Measurements from ENCODE around the gene SERPINB7.

Gene SERPINB7

DNA sequence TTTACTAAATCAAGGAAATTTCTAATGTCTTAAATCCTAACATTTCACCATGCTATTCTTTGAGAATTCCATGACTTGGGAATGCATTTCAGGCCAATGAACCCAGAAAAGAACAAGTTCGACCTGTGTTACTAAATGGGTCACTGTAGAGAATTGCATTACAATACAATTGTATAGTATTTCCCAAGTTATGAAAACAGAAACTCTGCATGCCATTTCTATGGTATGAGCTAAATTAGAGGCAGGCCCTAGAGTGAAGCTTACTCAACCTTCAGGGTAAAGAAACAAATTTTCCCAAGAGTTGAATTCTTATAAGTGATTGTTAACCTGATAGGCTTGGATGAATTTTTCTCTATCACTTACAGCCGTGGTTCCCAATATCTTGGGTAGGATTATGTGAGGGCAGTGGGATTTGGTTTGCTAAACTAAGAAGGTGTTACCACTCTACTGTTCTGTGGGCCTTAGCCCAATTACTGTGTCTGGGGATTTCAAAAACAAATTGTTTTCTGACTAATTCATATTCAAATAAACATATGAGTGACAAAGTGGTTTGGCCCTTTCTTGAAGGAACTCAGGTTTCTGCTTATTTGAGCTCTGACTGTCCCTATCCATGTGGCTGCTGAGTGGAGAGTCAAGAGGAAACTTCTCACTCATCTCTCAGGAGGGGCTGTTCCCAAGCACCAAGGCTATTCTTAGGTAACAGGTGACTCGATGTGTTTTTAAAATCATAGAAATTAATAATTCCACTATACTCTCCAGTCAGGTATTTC, 11.2 kb upstream of the SERPINB7 start:
- TF ChIP-seq POLR2A (IDR thresholded peaks at IDR 0.05; ENCODE audit: low read length) (no peak), GATA1 (IDR thresholded peaks at IDR 0.05; ENCODE audit: low read depth, low read length) (no peak)
- no peak for DNase-seq

DNA sequence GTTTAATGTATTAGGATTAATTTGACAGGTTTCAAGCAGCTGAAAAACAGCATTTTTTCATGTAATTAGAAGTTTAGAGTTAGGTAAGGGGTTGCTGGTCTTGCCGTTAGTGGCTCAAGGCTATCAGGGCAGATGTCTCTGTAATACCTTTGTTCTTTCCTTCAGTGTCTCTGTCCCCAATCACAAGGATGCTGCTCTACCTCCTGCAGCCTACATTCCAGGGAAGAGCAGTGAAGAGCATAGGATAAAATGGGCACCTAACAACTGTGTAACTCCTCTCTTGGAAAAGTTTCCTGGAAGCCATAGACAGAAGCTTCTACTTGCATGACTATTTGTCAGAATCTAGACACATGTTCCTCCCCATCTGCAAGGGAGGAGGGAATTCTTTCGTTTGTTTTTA, 9.4 kb upstream of the SERPINB7 start:
- TF ChIP-seq GATA1 (IDR thresholded peaks at IDR 0.05; ENCODE audit: low read depth, low read length) (no peak), POLR2A (IDR thresholded peaks at IDR 0.05; ENCODE audit: low read length) (no peak)

DNA sequence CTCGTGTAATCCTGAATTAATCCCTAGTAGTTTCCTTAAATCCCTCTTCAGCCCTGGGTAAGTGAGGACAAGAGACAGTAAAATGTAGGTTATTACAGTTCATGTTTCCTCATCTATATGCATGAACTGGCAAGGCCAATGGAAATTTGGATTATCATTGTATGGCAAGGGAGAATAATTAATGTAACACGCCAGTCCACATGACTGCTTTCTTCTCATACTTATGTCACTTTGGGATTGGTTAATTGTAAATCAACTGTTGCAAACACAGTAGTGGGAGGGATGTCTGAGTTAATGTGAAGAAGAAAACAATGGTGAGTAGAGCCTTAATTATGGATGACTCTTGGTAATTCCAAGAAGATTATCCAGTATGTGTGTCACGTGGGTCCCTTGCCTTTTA, 1.7 kb upstream of the SERPINB7 start:
- no peak for DNase-seq
- no peak for TF ChIP-seq GATA1 (IDR thresholded peaks at IDR 0.05; ENCODE audit: low read depth, low read length)
- no peak for TF ChIP-seq POLR2A (IDR thresholded peaks at IDR 0.05; ENCODE audit: low read length)

More for the DNA sequence above, 9.4 kb upstream of the SERPINB7 start:
- DNase-seq: no peak

GRCh38 chr18:63774511-63774910, 707 bp upstream of the SERPINB7 start:
- DNase-seq: no peak
- TF ChIP-seq POLR2A (IDR thresholded peaks at IDR 0.05; ENCODE audit: low read length) (no peak), GATA1 (IDR thresholded peaks at IDR 0.05; ENCODE audit: low read depth, low read length) (no peak)

GRCh38 chr18:63779386-63779785, 4.2 kb downstream of the SERPINB7 start:
- no peak for DNase-seq
- TF ChIP-seq GATA1 (IDR thresholded peaks at IDR 0.05; ENCODE audit: low read depth, low read length): no peak
- TF ChIP-seq POLR2A (IDR thresholded peaks at IDR 0.05; ENCODE audit: low read length): no peak

DNA sequence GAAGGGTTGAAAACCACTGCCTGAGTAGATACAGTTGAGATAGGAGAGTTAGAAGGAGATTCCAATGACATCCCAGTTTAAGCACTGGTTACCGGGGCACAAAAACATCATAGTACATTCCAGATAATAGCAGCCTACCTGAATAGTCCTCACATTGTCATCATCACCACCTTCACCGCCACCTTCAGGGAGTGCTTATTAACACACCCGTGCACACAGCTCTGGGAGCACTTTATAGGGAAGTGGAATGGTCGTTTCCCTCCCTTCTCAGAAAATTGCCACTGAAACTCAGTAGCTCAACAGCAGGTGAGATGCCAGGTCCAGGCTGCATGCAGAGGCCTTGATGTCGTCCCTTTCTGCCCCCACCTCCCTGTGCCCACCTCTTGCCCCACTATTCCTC, 8.2 kb downstream of the SERPINB7 start:
- TF ChIP-seq POLR2A (IDR thresholded peaks at IDR 0.05; ENCODE audit: low read length) (no peak), GATA1 (IDR thresholded peaks at IDR 0.05; ENCODE audit: low read depth, low read length) (no peak)
- DNase-seq: no peak

DNA sequence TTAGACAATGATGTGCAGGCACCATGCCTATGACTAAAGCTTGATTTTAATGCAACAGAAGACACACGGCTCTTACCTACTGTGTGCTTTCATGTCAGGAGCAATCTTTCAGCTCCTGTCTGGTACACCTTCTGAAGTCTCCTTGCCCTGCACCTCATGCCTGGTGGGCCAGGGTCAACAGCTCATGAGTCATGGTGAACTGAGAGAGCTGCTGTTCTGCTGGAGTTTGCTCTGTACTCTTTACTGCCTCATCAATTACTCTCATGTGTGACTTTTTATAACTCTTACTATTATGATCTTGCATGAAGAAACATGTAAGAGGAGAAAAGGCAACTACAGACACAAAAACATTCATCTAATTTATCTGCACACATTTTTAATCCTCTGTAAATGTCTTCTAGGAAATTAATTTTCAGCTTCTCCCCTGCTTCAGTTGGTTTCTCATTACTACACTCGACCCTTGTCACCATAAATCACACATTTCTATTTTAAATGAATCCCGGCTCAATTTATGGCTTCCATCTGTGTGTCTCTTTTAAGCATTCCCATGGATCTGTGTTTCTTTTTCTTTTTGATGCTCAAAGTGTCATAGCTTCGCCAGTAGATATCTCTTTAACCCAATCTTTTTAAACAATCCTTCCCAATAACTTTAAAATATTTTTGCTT, 9.7 kb downstream of the SERPINB7 start:
- TF ChIP-seq POLR2A (IDR thresholded peaks at IDR 0.05; ENCODE audit: low read length): no peak
- no peak for TF ChIP-seq GATA1 (IDR thresholded peaks at IDR 0.05; ENCODE audit: low read depth, low read length)
- no peak for DNase-seq

DNA sequence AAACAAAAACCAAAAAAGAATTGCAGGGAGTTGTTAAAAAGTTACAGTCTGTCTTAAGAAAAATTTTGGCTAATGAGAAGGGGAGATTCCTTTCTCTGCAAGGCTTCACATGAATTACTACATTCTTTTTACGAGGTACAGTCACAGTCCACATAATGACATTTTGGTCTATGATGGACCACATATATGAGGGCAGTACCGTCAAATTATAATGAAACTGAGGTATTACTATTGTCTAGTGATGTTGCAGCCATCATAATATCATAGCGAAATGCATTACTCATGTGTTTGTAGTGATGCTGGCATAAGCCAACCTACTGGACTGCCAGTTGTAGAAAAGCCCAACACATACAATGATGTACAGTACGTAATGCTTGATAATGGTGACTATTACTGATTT, 12.5 kb downstream of the SERPINB7 start:
- TF ChIP-seq POLR2A (IDR thresholded peaks at IDR 0.05; ENCODE audit: low read length) (no peak), GATA1 (IDR thresholded peaks at IDR 0.05; ENCODE audit: low read depth, low read length) (no peak)
- DNase-seq: no peak

DNA sequence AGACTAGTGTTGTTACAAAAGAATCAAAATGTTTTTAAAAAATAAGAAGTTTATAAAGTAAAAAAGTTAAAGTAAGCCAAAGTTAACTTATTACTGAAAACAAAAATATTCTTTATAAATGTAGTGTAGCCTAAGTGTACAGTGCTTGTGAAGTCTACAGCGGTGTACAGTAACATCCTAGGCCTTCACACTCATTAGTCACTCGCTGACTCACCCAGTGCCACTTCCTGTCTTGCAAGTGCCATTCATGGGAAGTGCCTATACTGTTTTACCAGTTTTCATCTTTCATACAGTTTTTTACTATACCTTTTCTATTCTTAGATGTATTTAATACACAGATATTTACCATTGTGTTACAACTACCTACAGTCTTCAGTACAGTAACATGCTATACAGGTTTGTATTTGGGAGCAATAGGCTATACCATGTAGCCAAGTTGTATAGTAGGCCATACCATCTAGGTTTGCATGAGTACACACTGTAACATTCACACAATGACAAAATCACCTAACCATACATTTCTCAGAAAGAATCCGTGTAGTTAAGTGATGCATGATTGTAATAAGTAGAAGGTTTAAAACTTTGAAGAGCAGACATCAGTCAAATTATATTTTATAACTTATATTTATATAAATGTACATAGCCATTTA, 13.4 kb downstream of the SERPINB7 start:
- DNase-seq: peak in 1 of 2 experiments; percentile 4
- TF ChIP-seq GATA1 (IDR thresholded peaks at IDR 0.05; ENCODE audit: low read depth, low read length) (no peak), POLR2A (IDR thresholded peaks at IDR 0.05; ENCODE audit: low read length) (no peak)

- no peak for DNase-seq
- TF ChIP-seq POLR2A (IDR thresholded peaks at IDR 0.05; ENCODE audit: low read length) (no peak), GATA1 (IDR thresholded peaks at IDR 0.05; ENCODE audit: low read depth, low read length) (no peak)
Observed at GRCh38 chr18:63789327-63789726, 14.1 kb downstream of the SERPINB7 start.

DNA sequence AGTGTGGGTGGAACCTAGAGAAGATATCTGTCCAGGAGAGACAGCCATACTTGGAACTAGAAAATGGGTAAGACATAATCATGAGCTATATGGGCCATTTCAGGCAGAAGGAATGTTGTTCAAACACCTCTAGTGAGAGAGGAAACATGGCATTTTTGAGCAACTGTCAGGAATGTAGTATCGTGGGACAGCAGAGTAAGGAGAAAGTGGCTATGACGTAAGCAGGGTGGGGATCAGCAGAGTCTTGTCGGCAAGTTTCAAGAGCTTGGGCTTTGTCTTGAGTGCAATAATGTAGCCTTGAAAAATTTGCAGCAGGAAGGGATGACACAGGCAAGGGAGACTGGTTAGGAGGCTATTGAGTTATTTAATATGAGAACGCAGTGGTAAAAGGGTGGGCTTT, 20.4 kb downstream of the SERPINB7 start:
- no peak for TF ChIP-seq GATA1 (IDR thresholded peaks at IDR 0.05; ENCODE audit: low read depth, low read length)
- no peak for TF ChIP-seq POLR2A (IDR thresholded peaks at IDR 0.05; ENCODE audit: low read length)
- no peak for DNase-seq

DNA sequence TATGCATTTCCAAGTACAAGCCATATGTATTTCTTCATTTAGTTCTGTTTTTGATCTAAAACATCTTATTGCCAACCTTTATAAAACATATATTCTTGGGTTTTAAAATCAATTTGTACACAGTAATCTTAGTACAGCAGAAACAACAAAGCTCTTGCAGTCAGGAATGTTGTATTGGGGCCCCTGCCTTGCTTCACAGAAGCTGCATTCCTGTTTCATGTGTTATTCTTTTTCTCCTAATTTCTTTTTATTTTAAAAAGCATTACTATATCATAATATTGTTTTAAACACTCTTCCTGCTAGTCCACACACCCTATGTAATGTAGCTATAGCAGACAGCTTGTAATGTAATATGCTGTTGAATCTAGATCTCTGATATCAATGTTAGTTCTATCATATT, 24.0 kb downstream of the SERPINB7 start:
- DNase-seq: no peak
- TF ChIP-seq POLR2A (IDR thresholded peaks at IDR 0.05; ENCODE audit: low read length) (no peak), GATA1 (IDR thresholded peaks at IDR 0.05; ENCODE audit: low read depth, low read length) (no peak)

- TF ChIP-seq POLR2A (IDR thresholded peaks at IDR 0.05; ENCODE audit: low read length) (no peak), GATA1 (IDR thresholded peaks at IDR 0.05; ENCODE audit: low read depth, low read length) (no peak)
- no peak for DNase-seq
Observed at GRCh38 chr18:63801343-63801742, 26.1 kb downstream of the SERPINB7 start.

- TF ChIP-seq POLR2A (IDR thresholded peaks at IDR 0.05; ENCODE audit: low read length): no peak
- no peak for TF ChIP-seq GATA1 (IDR thresholded peaks at IDR 0.05; ENCODE audit: low read depth, low read length)
- DNase-seq: no peak
Observed at GRCh38 chr18:63808125-63808524, 32.9 kb downstream of the SERPINB7 start.
